SJCRH30 (cell line): ENCODE results near the gene KCNK5. TPM values are rescaled to one million over a fixed set of nuclear protein-coding genes. Genes with fewer than 3 reads are reported as not detected.

Experiments used
- DNase-seq, 2 experiments: peaks; one replicate each; pipeline ENCODE4 v3.0.0-alpha.2; 2015 to 2020
- H3K27ac ChIP-seq: fragments of 250-450 bp; sonication (Bioruptor Pico); 2 replicates; pipeline ENCODE4 v1.5.1; 2020; ENCODE audit warnings: mild to moderate bottlenecking, moderate library complexity
- H3K27me3 ChIP-seq: fragments of 250-450 bp; sonication (Bioruptor Pico); 2 replicates; pipeline ENCODE4 v1.5.1; 2020; ENCODE audit warnings: mild to moderate bottlenecking, moderate library complexity
- H3K36me3 ChIP-seq: fragments of 250-450 bp; sonication (Bioruptor Pico); 2 replicates; pipeline ENCODE4 v1.5.1; 2020; ENCODE audit warnings: mild to moderate bottlenecking, moderate library complexity
- H3K4me1 ChIP-seq: fragments of 250-450 bp; sonication (Bioruptor Pico); 2 replicates; pipeline ENCODE4 v1.5.1; 2020; ENCODE audit warnings: mild to moderate bottlenecking, moderate library complexity
- H3K4me3 ChIP-seq: fragments of 250-450 bp; sonication (Bioruptor Pico); 2 replicates; pipeline ENCODE4 v1.5.1; 2020; ENCODE audit warnings: mild to moderate bottlenecking, moderate library complexity
- H3K9me3 ChIP-seq: fragments of 250-450 bp; sonication (Bioruptor Pico); replicated peaks from 2 replicates; pipeline ENCODE4 v1.5.1; 2020; ENCODE audit warnings: mild to moderate bottlenecking, moderate library complexity
- total RNA-seq: library from RNA; depleted of rRNA; stranded (reverse); fragments of >200 nt; shearing (Covaris generic); gene quantifications from 2 replicates; pipeline ENCODE4 v1.2.3, GENCODE V29; 2014

The KCNK5 gene
- total RNA-seq, 1 experiment from 2014 or later, result 9.5 TPM

DNA sequence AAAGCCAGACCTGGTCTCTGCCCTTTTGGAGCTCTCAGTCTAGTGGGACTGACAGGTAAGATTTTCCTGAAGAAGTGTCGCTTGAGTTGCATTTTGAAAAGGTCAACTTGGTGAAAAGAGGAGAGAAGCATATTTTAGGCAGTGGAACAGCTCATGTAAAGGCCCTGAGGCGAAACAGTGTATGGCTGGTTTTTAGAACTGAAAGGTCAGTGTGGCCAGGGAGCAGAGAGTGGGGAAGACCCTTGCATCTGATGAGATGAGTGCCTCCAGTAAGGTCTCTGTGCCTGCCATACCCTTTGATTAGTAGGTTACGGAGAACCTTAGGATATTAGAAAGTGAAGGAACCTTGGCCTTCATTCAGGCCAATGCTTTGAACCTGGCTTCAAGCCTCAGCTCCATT, 58.4 kb downstream of the KCNK5 start:
- Histone ChIP-seq H3K27me3 (no peaks in the 10 kb centered on the region), H3K4me3 (no peak overlapping the region), H3K36me3 (no peaks in the 10 kb centered on the region), H3K4me1 (no peaks in the 10 kb centered on the region), H3K27ac (no peak overlapping the region), H3K9me3 (peaks cover 5% of the 10 kb centered on the region)
- DNase-seq, result no peak

DNA sequence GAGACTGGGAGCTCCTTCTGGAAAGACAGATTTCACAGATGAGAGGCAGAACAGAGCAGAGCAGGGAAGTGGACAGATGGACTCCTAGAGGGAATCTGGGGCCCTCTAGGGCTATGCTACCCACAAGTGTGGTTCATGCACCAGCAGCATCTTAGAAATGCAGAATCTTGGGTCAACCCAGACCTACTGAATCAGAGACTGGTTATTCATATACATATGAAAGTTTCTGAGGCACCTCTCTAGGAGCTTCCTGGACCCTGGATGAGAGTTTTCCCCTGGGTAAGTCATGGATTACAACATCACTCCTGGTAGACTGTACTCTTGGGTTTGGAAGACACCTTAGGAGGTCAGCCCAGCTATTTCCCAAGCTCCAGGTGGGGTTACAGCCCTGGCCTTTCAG, 58.9 kb downstream of the KCNK5 start:
- no peaks in the 10 kb centered on the region for H3K36me3 ChIP-seq
- H3K4me1 ChIP-seq, result no peaks in the 10 kb centered on the region
- no peaks in the 10 kb centered on the region for H3K27me3 ChIP-seq
- no peak overlapping the region for H3K4me3 ChIP-seq
- DNase-seq, result no peak
- H3K9me3 ChIP-seq, result peaks cover 5% of the 10 kb centered on the region
- H3K27ac ChIP-seq, result no peak overlapping the region

DNA sequence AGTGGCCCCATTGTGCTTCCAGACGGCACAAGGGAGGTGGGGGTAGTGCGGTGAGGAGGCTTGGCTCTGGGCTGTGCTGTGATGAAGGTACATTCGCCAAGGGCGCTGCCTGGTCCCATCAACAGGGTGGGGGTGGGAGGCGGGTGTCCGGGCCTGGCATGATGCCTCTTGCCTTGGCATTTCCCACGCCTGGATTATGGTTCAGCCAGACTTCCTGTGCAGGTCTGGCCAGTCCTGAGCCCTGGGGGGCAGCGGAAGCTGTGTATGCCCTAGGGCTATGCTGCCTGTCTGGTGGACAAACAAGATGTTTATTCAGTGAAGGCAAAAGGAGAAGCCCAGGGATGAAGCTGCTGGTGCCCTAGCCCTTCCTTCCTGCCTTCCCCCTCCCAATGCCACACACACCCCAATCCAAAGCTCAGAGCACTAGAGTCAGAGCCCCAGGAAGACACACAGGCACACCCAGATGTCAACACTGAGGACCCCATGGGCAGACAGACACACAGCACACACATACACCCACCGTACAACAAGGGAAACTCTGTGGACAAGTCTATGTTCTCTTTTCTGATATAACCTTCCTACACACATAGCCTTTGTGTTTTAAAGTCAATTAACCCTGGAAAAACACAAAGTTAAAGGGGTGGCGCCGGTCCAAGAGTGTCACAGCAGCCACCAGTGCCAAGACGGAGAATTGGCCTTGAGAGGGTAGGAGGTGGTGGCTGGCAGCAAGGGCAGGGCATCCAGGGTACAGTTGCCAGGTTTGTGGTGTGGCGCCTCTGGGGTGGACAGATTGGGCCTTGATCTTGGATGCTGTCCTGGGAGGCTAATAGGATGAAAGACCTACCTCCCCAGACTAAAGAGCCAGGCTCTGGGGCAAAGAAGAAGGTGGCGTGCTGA, 59.6 kb downstream of the KCNK5 start:
- no peaks in the 10 kb centered on the region for H3K4me1 ChIP-seq
- no peak overlapping the region for H3K4me3 ChIP-seq
- no peaks in the 10 kb centered on the region for H3K27me3 ChIP-seq

DNA sequence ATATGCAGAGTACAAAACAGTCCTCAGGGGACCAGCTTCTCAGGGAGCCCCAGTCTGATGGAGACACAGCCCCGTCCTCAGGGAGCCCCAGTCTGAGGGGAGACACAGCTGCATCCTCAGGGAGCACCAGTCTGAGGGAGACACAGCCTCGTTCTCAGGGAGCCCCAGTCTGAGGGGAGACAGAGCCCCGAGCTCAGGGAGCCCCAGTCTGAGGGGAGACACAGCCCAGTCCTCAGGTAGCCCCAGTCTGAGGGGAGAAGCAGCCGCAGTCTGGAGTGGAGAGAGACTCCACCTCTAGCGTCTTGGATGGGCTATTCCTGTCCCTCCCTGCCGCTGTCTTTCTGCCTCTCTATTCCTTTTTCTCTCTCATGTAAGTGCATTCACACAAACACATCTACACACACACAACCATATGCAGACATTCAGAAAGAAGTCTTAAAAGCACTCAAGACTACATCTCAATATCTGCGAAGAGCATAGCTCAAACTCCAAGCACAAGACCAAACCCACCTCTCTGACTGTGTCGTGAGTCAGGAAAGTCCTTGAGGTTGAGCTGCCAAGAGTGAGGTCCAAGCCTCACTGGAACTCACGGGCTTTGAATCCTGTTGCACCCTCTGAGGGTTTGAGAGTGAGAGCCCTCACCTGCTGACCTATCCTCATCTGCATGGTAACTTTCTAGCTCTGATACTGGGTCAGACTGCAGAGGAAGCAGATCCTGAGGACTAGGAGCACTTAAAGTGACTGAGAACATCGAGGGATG, 61.2 kb downstream of the KCNK5 start:
- Histone ChIP-seq H3K9me3 (peaks cover 5% of the 10 kb centered on the region), H3K4me1 (no peaks in the 10 kb centered on the region), H3K27ac (no peak overlapping the region), H3K36me3 (no peaks in the 10 kb centered on the region), H3K4me3 (no peak overlapping the region), H3K27me3 (no peaks in the 10 kb centered on the region)
- no peak for DNase-seq

More for the DNA sequence above, 59.6 kb downstream of the KCNK5 start:
- no peak overlapping the region for H3K27ac ChIP-seq
- DNase-seq, result no peak
- H3K36me3 ChIP-seq, result no peaks in the 10 kb centered on the region
- peaks cover 5% of the 10 kb centered on the region for H3K9me3 ChIP-seq

DNA sequence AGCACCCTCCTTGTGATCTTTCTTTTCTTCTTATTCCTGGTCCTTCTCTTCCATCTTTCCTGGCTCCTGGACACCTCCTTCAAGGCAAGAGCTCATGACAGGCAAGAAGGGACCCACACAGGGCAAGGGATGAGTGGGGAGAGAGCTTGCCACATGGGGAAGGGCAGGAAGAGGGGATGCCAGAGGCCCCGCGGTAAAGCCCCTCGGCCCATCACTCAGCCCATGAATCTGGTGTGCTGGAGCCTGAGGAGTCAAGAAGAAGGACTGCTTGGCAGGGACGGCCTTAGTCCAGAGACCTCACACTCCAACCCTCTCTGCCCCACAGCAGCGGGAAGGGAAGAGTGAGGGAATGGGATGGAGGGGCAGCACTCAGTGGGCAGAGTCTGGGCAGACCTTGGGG, 62.0 kb downstream of the KCNK5 start:
- Histone ChIP-seq H3K9me3 (peaks cover 5% of the 10 kb centered on the region), H3K4me1 (no peaks in the 10 kb centered on the region), H3K27me3 (no peaks in the 10 kb centered on the region), H3K36me3 (no peaks in the 10 kb centered on the region), H3K27ac (no peak overlapping the region), H3K4me3 (no peak overlapping the region)
- DNase-seq, result no peak

DNA sequence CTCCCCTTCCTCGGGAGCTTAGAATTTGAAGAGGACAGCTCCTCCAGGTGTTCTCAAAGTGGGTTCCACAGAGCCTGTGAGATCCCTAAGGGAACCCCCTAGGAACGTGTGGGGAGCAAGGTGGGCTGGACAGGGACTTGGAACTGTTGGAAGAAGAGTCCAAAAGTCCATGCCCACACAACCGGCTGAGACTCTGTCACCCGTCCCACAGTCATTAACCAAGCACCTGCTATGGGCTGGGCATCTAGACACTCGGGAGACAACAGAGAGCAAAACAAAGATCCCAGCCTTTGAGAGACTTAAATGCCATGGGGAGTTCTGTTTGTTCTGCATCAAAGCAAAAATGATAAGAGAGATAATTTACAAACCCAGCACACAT, 62.4 kb downstream of the KCNK5 start:
- Histone ChIP-seq H3K9me3 (peaks cover 5% of the 10 kb centered on the region), H3K27ac (no peak overlapping the region), H3K4me1 (no peaks in the 10 kb centered on the region), H3K4me3 (no peak overlapping the region), H3K27me3 (no peaks in the 10 kb centered on the region), H3K36me3 (no peaks in the 10 kb centered on the region)
- no peak for DNase-seq

DNA sequence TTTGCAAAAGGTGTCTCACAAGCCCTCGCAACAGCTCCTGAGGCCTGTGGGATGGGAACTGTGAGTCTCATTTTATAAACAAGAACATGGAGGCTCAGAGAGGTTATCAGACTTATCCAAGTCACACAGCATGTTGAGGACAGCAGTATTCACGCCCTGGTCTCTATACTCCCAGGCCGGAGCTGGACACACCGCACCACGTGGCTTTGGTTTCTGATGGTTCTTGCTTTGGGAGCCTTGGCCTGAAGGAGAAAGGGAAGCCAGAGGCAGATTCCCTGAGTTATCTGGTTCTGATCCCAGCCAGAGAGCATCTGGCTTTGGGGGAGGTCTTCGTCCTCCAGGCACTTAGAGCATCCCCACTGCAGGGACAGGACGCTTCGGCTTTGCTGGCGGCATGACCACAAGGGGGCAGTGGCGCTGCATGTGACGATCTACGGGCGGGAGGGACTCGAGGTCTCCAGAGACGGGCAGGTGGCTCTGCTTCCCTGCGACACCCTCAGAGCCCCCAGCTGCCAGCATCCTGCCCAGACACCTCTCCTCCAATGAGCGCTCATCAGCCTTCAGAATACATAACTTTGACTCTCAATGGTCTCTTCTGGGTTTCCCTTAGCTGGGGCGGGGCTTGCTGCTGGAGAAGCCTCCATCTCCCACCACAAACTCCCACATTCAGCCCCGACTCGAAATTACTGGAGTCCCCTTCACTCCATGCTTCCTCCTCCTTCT, 62.9 kb downstream of the KCNK5 start:
- H3K9me3 ChIP-seq, result peaks cover 2% of the 10 kb centered on the region
- peak; percentile 77 to 86 for DNase-seq

DNA sequence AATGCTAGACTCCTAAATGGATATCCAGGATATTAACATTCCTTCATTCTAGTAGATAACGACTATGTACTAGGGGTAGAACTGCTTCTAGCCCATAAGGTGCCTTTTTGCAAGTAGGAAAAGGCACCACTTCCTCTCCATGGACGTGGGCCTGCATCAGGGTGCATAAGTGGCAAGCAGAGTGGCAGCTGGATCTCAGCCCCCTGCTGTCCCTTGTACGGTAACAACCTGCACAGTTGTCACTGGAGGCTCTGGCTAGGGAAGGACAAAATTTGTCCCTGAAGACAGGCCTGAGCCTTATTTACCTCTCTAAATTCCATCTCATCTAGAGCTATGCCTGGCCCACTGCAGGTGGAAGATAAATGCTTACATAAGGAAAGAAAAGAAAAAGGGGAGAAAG, 71.8 kb downstream of the KCNK5 start:
- H3K36me3 ChIP-seq, result no peaks in the 10 kb centered on the region
- 0 out of 2 replicates have a peak, but pooled peaks cover 3% of the 10 kb centered on the region for H3K9me3 ChIP-seq
- no peak overlapping the region for H3K27ac ChIP-seq
- H3K27me3 ChIP-seq, result no peaks in the 10 kb centered on the region
- no peak for DNase-seq
- H3K4me3 ChIP-seq, result no peak overlapping the region
- no peaks in the 10 kb centered on the region for H3K4me1 ChIP-seq

More for the DNA sequence above, 62.9 kb downstream of the KCNK5 start:
- H3K27me3 ChIP-seq, result no peaks in the 10 kb centered on the region
- no peak overlapping the region for H3K4me3 ChIP-seq
- no peak overlapping the region for H3K27ac ChIP-seq
- no peaks in the 10 kb centered on the region for H3K4me1 ChIP-seq
- H3K36me3 ChIP-seq, result no peaks in the 10 kb centered on the region

DNA sequence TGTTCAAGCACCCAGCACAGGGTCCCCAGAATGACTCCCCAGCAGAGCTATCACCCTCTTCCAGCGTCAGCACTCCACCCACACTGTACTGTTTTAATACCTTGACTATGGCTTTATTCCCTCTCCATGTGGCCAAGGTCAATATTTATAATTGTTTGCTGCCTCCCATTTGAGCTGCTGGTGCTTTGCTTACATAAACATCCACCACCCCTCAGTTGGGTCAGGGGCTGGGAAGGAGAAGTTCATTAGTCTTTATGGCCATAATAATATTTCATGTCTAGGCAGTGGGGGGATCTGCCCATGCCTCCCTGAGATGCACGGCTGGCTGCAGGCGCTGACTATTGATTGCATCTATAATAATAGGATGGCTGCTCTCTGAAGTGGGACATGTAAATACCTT, 72.5 kb downstream of the KCNK5 start:
- DNase-seq, result no peak

DNA sequence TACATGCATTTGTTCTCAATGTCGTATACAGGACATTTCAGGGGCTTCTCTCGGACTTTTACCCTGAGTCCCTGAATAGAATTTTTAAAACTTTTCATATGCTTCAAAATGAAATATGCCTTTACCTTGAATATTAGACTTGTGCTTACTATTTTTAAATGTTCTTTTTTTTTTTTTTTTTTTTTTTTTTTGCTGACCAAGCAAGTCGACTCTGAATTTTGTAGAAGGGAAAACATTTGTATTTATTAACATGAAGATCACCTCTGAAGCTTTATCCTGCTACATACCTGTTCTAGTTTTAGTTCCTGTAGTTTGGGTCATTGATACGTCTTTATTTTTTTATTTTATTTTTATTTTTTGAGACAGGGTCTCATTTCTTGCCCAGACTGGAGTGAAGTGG, 74.6 kb downstream of the KCNK5 start:
- H3K4me3 ChIP-seq, result no peak overlapping the region

More for the DNA sequence above, 72.5 kb downstream of the KCNK5 start:
- Histone ChIP-seq H3K4me1 (no peaks in the 10 kb centered on the region), H3K27ac (no peak overlapping the region), H3K27me3 (no peaks in the 10 kb centered on the region), H3K36me3 (no peaks in the 10 kb centered on the region), H3K4me3 (no peak overlapping the region), H3K9me3 (0 out of 2 replicates have a peak, but pooled peaks cover 3% of the 10 kb centered on the region)

DNA sequence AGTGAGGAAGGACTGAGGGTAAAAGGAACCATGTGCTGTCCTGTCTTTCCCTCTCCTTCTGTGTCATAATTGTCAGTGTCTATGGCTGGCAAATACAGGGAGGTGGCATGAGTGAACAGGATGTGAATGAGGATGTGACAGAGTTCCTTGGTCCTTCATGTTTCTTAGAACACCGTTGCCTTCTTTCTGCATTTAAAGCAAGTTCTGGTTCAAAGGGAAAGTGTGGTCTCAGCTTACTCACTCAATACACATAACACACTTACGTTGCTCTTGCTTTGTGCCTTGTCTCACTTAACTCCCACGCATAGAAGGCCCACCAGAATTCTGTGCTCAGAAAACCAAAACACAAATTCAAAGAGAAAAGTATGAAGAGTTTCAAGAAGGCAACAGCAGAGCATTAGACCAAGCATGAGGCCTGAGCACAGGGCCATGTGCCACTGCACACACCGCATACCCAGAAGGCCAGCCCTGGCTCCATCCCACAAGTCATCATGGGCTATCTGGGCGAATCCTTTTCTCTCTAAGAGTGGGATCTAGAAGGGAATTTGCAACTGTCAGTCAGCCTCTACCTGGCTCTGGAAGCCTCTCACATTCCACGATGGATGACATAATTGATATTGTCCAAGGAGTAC, 75.4 kb downstream of the KCNK5 start:
- H3K4me1 ChIP-seq, result peaks cover 4% of the 10 kb centered on the region; the same call in 1 of the 2 replicates
- H3K4me3 ChIP-seq, result no peak overlapping the region
- no peak for DNase-seq
- H3K27me3 ChIP-seq, result no peaks in the 10 kb centered on the region
- no peaks in the 10 kb centered on the region for H3K9me3 ChIP-seq
- no peak overlapping the region for H3K27ac ChIP-seq
- no peaks in the 10 kb centered on the region for H3K36me3 ChIP-seq

More for the DNA sequence above, 74.6 kb downstream of the KCNK5 start:
- Histone ChIP-seq H3K9me3 (no peaks in the 10 kb centered on the region), H3K4me1 (peaks cover 4% of the 10 kb centered on the region; the same call in 1 of the 2 replicates), H3K27me3 (no peaks in the 10 kb centered on the region), H3K36me3 (no peaks in the 10 kb centered on the region), H3K27ac (no peak overlapping the region)
- no peak for DNase-seq

DNA sequence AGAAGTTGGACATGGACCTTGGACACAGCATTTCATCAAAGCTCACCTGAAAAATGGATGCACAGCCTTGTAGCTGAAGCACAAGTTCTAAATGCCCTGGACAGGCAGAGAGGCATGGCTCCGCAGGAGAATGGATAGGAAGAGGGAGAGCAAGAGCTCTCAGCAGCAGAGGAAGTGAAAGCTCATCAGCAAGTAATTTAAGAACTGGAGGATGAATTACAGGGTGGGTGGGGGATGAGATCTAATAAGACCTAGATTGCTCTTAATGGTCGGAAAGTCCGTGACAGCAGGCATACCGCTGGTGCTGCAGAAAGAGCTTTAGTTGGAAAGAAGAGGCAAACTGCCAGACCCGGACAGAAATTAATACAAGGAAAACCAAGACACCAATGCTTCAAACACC, 77.0 kb downstream of the KCNK5 start:
- Histone ChIP-seq H3K9me3 (no peaks in the 10 kb centered on the region), H3K27ac (no peak overlapping the region), H3K4me1 (peaks cover 4% of the 10 kb centered on the region; the same call in 1 of the 2 replicates), H3K36me3 (no peaks in the 10 kb centered on the region), H3K27me3 (no peaks in the 10 kb centered on the region), H3K4me3 (no peak overlapping the region)
- no peak for DNase-seq

DNA sequence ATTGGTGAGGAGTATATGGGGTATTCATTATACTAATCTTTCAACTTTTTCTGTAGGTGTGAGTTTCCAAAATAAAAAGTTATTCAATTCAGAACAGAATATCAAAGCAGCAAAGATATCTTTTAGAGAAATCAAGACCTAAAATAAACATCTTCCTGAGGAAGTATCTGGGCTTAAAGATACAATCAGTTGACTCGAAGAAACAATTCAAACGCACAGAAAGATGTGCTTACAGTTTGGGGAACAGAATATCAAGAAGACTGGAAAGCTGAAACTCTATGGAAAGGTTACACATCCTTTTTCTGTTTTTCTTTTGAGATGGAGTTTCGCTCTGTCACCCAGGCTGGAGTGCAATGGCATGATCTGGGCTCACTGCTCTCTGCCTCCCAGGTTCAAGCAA, 78.1 kb downstream of the KCNK5 start:
- DNase-seq, result no peak
- peaks cover 4% of the 10 kb centered on the region; the same call in 1 of the 2 replicates for H3K4me1 ChIP-seq
- H3K27ac ChIP-seq, result no peak overlapping the region
- no peaks in the 10 kb centered on the region for H3K36me3 ChIP-seq
- H3K4me3 ChIP-seq, result no peak overlapping the region
- H3K9me3 ChIP-seq, result no peaks in the 10 kb centered on the region
- no peaks in the 10 kb centered on the region for H3K27me3 ChIP-seq

DNA sequence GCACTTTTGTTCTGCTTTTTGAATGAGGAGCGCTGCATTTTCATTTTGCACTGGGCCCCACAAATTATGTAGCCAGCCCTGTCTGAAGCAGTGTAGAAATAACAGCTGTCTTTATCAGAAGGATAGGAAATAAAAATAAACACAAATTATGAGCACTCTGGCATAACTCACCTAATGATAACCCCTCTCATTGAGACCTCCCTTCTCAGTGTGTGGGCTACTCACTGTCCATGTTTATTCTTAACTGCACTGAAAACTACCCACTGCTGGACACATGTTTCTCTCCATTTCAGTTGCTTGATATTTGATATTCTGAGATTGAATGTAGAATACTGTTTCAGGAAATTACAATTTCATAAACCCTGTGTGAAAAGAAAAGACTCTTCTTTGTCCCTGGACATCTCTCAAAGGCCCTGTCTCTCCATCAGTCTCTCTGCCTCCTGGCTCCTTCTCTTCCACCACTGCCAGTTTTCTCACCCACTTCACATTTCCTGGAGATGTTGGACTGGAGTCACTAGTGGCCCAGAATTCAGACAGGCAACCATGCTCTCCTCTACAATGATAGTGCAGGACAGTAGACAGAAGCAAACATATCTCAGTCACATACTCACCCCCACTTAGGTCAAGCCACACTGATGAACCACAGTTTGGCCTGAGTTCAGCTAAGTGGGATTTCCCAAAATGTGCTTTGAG, 84.6 kb downstream of the KCNK5 start:
- Histone ChIP-seq H3K9me3 (0 out of 2 replicates have a peak, but pooled peaks cover 6% of the 10 kb centered on the region), H3K4me3 (no peak overlapping the region), H3K4me1 (peaks cover 17% of the 10 kb centered on the region), H3K27ac (peak overlapping the region; percentile 63), H3K27me3 (no peaks in the 10 kb centered on the region), H3K36me3 (no peaks in the 10 kb centered on the region)
- DNase-seq, result peak; percentile 32 to 71
